H9 (cell line): ENCODE results near the gene MT1A. TPM values are rescaled to one million over a fixed set of nuclear protein-coding genes. Genes with fewer than 3 reads are reported as not detected.

ENCODE experiments used
- DNase-seq: peaks from one replicate; pipeline ENCODE4 v3.0.0-alpha.2; 2017
- H2AFZ ChIP-seq: one replicate; pipeline ENCODE4 v1.6.1; 2013; ENCODE audit warnings: mild to moderate bottlenecking, low read length, control low read depth, moderate library complexity
- H2AK5ac ChIP-seq: 2 replicates; pipeline ENCODE4 v1.6.1; 2013; ENCODE audit warnings: low read length, control low read depth, mixed read lengths; ENCODE audit not compliant: insufficient read length
- H2BK120ac ChIP-seq: one replicate; pipeline ENCODE4 v1.6.1; 2013; ENCODE audit warnings: low read depth, mild to moderate bottlenecking, low read length, control low read depth, inconsistent platforms; ENCODE audit not compliant: poor library complexity, severe bottlenecking
- H2BK12ac ChIP-seq: 2 replicates; pipeline ENCODE4 v1.6.1; 2013; ENCODE audit warnings: low read length, control low read depth, mixed read lengths, low read depth; ENCODE audit not compliant: insufficient read length
- H2BK15ac ChIP-seq: 2 replicates; pipeline ENCODE4 v1.6.1; 2013; ENCODE audit warnings: low read depth, low read length, control low read depth
- H2BK20ac ChIP-seq: one replicate; pipeline ENCODE4 v1.6.1; 2013; ENCODE audit warnings: low read depth, mild to moderate bottlenecking, low read length, control low read depth, inconsistent platforms; ENCODE audit not compliant: poor library complexity, severe bottlenecking
- H2BK5ac ChIP-seq: 2 replicates; pipeline ENCODE4 v1.6.1; 2013; ENCODE audit warnings: low read length, control low read depth, mixed read lengths; ENCODE audit not compliant: insufficient read length
- H3K14ac ChIP-seq: 2 replicates; pipeline ENCODE4 v1.6.1; 2013; ENCODE audit warnings: low read length, control low read depth; ENCODE audit not compliant: insufficient read depth
- H3K18ac ChIP-seq: 2 replicates; pipeline ENCODE4 v1.6.1; 2013; ENCODE audit warnings: low read depth, mild to moderate bottlenecking, mixed read lengths, low read length, control low read depth; ENCODE audit not compliant: insufficient read length
- H3K23ac ChIP-seq: 2 replicates; pipeline ENCODE4 v1.6.1; 2013; ENCODE audit warnings: low read length, control low read depth, mixed read lengths, low read depth; ENCODE audit not compliant: insufficient read length
- H3K23me2 ChIP-seq: 2 replicates; pipeline ENCODE4 v1.6.1; 2013; ENCODE audit warnings: low read depth, mild to moderate bottlenecking, mixed read lengths, low read length, control low read depth; ENCODE audit not compliant: insufficient read length, poor library complexity, severe bottlenecking
- H3K27ac ChIP-seq: 2 replicates; pipeline ENCODE4 v1.5.1; 2013; ENCODE audit warnings: low read length, control low read depth, mixed read lengths, low read depth; ENCODE audit not compliant: insufficient read length
- H3K27me3 ChIP-seq: 2 replicates; pipeline ENCODE4 v1.6.1; 2013; ENCODE audit warnings: low read length, control low read depth, inconsistent platforms; ENCODE audit not compliant: insufficient read depth
- H3K4ac ChIP-seq: 2 replicates; pipeline ENCODE4 v1.6.1; 2013; ENCODE audit warnings: low read depth, mild to moderate bottlenecking, control low read depth, inconsistent platforms, low read length, moderate library complexity
- H3K4me1 ChIP-seq: 2 replicates; pipeline ENCODE4 v1.6.1; 2013; ENCODE audit warnings: low read length, control low read depth, inconsistent platforms; ENCODE audit not compliant: insufficient read depth
- H3K4me2 ChIP-seq: 2 replicates; pipeline ENCODE4 v1.6.1; 2013; ENCODE audit warnings: low read length, control low read depth, mixed read lengths; ENCODE audit not compliant: insufficient read length, insufficient read depth
- H3K56ac ChIP-seq: 2 replicates; pipeline ENCODE4 v1.6.1; 2013; ENCODE audit warnings: low read depth, mild to moderate bottlenecking, mixed read lengths, low read length, control low read depth; ENCODE audit not compliant: insufficient read length
- H3K79me1 ChIP-seq: 2 replicates; pipeline ENCODE4 v1.6.1; 2013; ENCODE audit warnings: low read depth, mild to moderate bottlenecking, moderate library complexity, low read length, control low read depth, inconsistent platforms; ENCODE audit not compliant: insufficient read depth, poor library complexity, severe bottlenecking
- H3K79me2 ChIP-seq: 2 replicates; pipeline ENCODE4 v1.6.1; 2013; ENCODE audit warnings: low read length, control low read depth, inconsistent platforms; ENCODE audit not compliant: insufficient read depth
- H3K9ac ChIP-seq: 2 replicates; pipeline ENCODE4 v1.6.1; 2013; ENCODE audit warnings: low read length, control low read depth, mixed read lengths; ENCODE audit not compliant: insufficient read length; ENCODE audit errors: extremely low read depth
- H3K9me3 ChIP-seq: one replicate; pipeline ENCODE4 v1.6.1; 2013; ENCODE audit warnings: low read depth, low read length, inconsistent platforms; ENCODE audit not compliant: control insufficient read depth
- H3T11ph ChIP-seq: one replicate; pipeline ENCODE4 v1.6.1; 2013; ENCODE audit warnings: mild to moderate bottlenecking, low read length, control low read depth, inconsistent platforms
- H4K20me1 ChIP-seq: one replicate; pipeline ENCODE4 v1.6.1; 2013; ENCODE audit not compliant: control insufficient read depth, insufficient read length, insufficient read depth
- H4K5ac ChIP-seq: 2 replicates; pipeline ENCODE4 v1.6.1; 2013; ENCODE audit warnings: low read depth, mild to moderate bottlenecking, mixed read lengths, low read length, control low read depth; ENCODE audit not compliant: insufficient read length
- H4K8ac ChIP-seq: replicated peaks from 2 replicates; pipeline ENCODE4 v1.6.1; 2013; ENCODE audit warnings: low read length, control low read depth, mixed read lengths, low read depth; ENCODE audit not compliant: insufficient read length
- H4K91ac ChIP-seq: 2 replicates; pipeline ENCODE4 v1.6.1; 2013; ENCODE audit warnings: low read depth, mild to moderate bottlenecking, moderate library complexity, mixed read lengths, low read length, control low read depth; ENCODE audit not compliant: insufficient read length
- H3K27ac Mint-ChIP-seq, 3 experiments: 2 replicates in 2 of 3; 3 replicates in 1 of 3; pipeline ENCODE4 v1.8.0; 2020 to 2021; ENCODE audit warnings: mixed read lengths in 3 of 3, mild to moderate bottlenecking in 1 of 3, moderate library complexity in 1 of 3
- H3K27me3 Mint-ChIP-seq: 2 replicates; pipeline ENCODE4 v1.8.0; 2021; ENCODE audit warnings: low read depth, mild to moderate bottlenecking, moderate library complexity, mixed read lengths
- H3K36me3 Mint-ChIP-seq, 3 experiments: 2 replicates in 2 of 3; 3 replicates in 1 of 3; pipeline ENCODE4 v1.8.0; 2020 to 2021; ENCODE audit warnings: low read depth in 3 of 3, mixed read lengths in 3 of 3; ENCODE audit not compliant: insufficient read depth in 1 of 3
- H3K4me1 Mint-ChIP-seq, 2 experiments: 2 replicates each; pipeline ENCODE4 v1.8.0; 2020; ENCODE audit warnings: mixed read lengths in 2 of 2
- H3K4me3 Mint-ChIP-seq, 2 experiments: 2 replicates in 1 of 2; 3 replicates in 1 of 2; pipeline ENCODE4 v1.8.0; 2020 to 2021; ENCODE audit warnings: mild to moderate bottlenecking in 2 of 2, mixed read lengths in 2 of 2, moderate library complexity in 1 of 2
- H3K9me3 Mint-ChIP-seq, 2 experiments: 2 replicates in 1 of 2; 3 replicates in 1 of 2; pipeline ENCODE4 v1.8.0; 2020; ENCODE audit warnings: mild to moderate bottlenecking in 2 of 2, mixed read lengths in 2 of 2, moderate library complexity in 1 of 2
- WGBS: extraction: QIAGEN DNeasy Blood & Tissue Kit; methylation state at CpG from one replicate; pipeline ENCODE4 v1.1.7; 2013; ENCODE audit warnings: missing lambda C conversion rate, low lambda C conversion rate, mixed read lengths; ENCODE audit not compliant: insufficient read length; ENCODE audit errors: extremely low coverage; 5-methylcytosine and 5-hydroxymethylcytosine counted together
- total RNA-seq: library from RNA; stranded (reverse); gene quantifications from 2 replicates; pipeline ENCODE4 v1.2.1, GENCODE V29; 2021
- TF ChIP-seq, protein P1 (sequence below): fragments of 200-600 bp; sonication (generic); conservative IDR thresholded peaks from 3 replicates; pipeline ENCODE4 v1.8.0; 2021; ENCODE audit warnings: antibody characterized with exemption, mild to moderate bottlenecking

The MT1A gene
- total RNA-seq, 1 experiment from 2014 or later, result not detected

DNA sequence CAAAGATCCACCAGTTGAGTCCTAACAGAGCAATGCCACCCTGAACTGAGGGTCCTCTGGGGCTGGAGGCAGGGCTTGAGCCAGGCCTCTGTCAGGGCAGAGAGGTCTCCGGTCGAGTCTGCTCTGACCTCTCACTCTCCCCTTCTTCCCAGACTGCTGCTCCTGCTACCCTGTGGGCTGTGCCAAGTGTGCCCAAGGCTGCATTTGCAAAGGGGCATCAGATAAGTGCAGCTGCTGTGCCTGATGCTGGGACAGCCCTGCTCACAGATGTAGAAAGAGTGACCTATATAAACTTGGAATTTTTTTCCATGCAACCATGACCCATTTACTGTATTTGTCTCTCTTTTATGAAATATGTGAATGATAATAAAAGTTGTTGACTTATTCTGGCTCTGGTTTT, 10.8 kb downstream of the MT1A start:
- Histone ChIP-seq H3K23me2 (no peaks in the 10 kb centered on the region), H3K4me1 (no peaks in the 10 kb centered on the region), H4K20me1 (no peaks in the 10 kb centered on the region), H3K27me3 (peaks cover 30% of the 10 kb centered on the region; the same call in 1 of the 2 replicates), H3K4me2 (no peak overlapping the region), H4K5ac (no peak overlapping the region), H3K18ac (no peak overlapping the region), H3K79me1 (no peaks in the 10 kb centered on the region), H2AFZ (no peak overlapping the region), H3K27ac (no peak overlapping the region), H3T11ph (no peak overlapping the region), H3K14ac (no peak overlapping the region), H2BK12ac (no peak overlapping the region), H3K56ac (no peak overlapping the region), H4K91ac (no peak overlapping the region), H3K9ac (no peak overlapping the region), H2BK120ac (no peak overlapping the region), H2BK20ac (no peak overlapping the region), H3K9me3 (no peaks in the 10 kb centered on the region), H3K79me2 (no peaks in the 10 kb centered on the region), H2BK15ac (no peak overlapping the region), H3K23ac (no peak overlapping the region), H2BK5ac (no peak overlapping the region), H4K8ac (no peak overlapping the region), H2AK5ac (no peak overlapping the region), H3K4ac (no peak overlapping the region)
- Mint-ChIP-seq H3K9me3 (no peaks in the 10 kb centered on the region), H3K27me3 (peaks cover 92% of the 10 kb centered on the region), H3K4me3 (no peak overlapping the region), H3K4me1 (peaks cover 2 to 13% of the 10 kb centered on the region in 2 experiments; a peak in 2 of 4 replicates), H3K27ac (no peak overlapping the region), H3K36me3 (no peaks in the 10 kb centered on the region)
- no CpG with 5 or more reads among the region's 2 CpGs for WGBS
- TF ChIP-seq, protein P1, sequence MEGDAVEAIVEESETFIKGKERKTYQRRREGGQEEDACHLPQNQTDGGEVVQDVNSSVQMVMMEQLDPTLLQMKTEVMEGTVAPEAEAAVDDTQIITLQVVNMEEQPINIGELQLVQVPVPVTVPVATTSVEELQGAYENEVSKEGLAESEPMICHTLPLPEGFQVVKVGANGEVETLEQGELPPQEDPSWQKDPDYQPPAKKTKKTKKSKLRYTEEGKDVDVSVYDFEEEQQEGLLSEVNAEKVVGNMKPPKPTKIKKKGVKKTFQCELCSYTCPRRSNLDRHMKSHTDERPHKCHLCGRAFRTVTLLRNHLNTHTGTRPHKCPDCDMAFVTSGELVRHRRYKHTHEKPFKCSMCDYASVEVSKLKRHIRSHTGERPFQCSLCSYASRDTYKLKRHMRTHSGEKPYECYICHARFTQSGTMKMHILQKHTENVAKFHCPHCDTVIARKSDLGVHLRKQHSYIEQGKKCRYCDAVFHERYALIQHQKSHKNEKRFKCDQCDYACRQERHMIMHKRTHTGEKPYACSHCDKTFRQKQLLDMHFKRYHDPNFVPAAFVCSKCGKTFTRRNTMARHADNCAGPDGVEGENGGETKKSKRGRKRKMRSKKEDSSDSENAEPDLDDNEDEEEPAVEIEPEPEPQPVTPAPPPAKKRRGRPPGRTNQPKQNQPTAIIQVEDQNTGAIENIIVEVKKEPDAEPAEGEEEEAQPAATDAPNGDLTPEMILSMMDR, result no peak
- no peak for DNase-seq
